Suprapubic skin (tissue), 4 donors: ENCODE results near the gene LRRC32. TPM values are rescaled to one million over a fixed set of nuclear protein-coding genes. Genes with fewer than 3 reads are reported as not detected.
"Not testable (repeated sequence)": the region's sequence is repeated elsewhere in the genome, so short reads cannot be mapped to it uniquely, and the experiment has no call there.

Source experiments
- DNase-seq, 2 donors: peaks; one replicate each; pipeline ENCODE4 v3.0.0-alpha.2; 2019; ENCODE audit warnings: low spot score in 2 of 2
- H3K27ac ChIP-seq: fragments of 200-600 bp; sonication (generic); one replicate; pipeline ENCODE4 v1.5.1; 2019
- H3K27me3 ChIP-seq: fragments of 200-600 bp; sonication (generic); one replicate; pipeline ENCODE4 v1.5.1; 2019
- H3K36me3 ChIP-seq: fragments of 200-600 bp; sonication (generic); one replicate; pipeline ENCODE4 v1.5.1; 2019
- H3K4me1 ChIP-seq: fragments of 200-600 bp; sonication (generic); one replicate; pipeline ENCODE4 v1.5.1; 2019
- H3K4me3 ChIP-seq: fragments of 200-600 bp; sonication (generic); one replicate; pipeline ENCODE4 v1.5.1; 2019; ENCODE audit warnings: mild to moderate bottlenecking
- H3K9me3 ChIP-seq: fragments of 200-600 bp; sonication (generic); one replicate; pipeline ENCODE4 v1.5.1; 2019
- EP300 ChIP-seq: sonication (generic); formaldehyde crosslinking; IDR thresholded peaks from one replicate; pipeline ENCODE4 v1.6.1; 2017; ENCODE audit warnings: antibody characterized with exemption
- POLR2A ChIP-seq, 2 donors: fragments of 450-650 bp; IDR thresholded peaks; one replicate each; pipeline ENCODE4 v1.6.1; 2017; ENCODE audit warnings: antibody characterized with exemption in 2 of 2, mild to moderate bottlenecking in 2 of 2, moderate library complexity in 2 of 2
- POLR2AphosphoS5 ChIP-seq, 3 donors: sonication (generic); formaldehyde crosslinking; IDR thresholded peaks; one replicate each; pipeline ENCODE4 v1.6.1; 2017; ENCODE audit warnings: antibody characterized with exemption in 3 of 3
- WGBS: methylation state at CpG from one replicate; pipeline ENCODE4 v1.1.5; 2018; 5-methylcytosine and 5-hydroxymethylcytosine counted together
- total RNA-seq, 4 donors: library from RNA; depleted of rRNA; stranded (reverse); fragments of >200 nt; gene quantifications; one replicate each; pipeline ENCODE4 v1.1.0, GENCODE V29; 2016
- TF ChIP-seq, protein P1 (sequence below), 2 donors: fragments of 200-600 bp in 1 of 2; fragments of 450-650 bp in 1 of 2; sonication (generic) in 1 of 2; IDR thresholded peaks; one replicate each; pipeline ENCODE4 v1.5.1; 2016 to 2019; ENCODE audit warnings: antibody characterized with exemption in 2 of 2, mild to moderate bottlenecking in 1 of 2, moderate library complexity in 1 of 2

LRRC32 gene
- total RNA-seq, 4 donors from 2014 or later, result 10.4 to 23.2 (median 17.5) TPM

DNA sequence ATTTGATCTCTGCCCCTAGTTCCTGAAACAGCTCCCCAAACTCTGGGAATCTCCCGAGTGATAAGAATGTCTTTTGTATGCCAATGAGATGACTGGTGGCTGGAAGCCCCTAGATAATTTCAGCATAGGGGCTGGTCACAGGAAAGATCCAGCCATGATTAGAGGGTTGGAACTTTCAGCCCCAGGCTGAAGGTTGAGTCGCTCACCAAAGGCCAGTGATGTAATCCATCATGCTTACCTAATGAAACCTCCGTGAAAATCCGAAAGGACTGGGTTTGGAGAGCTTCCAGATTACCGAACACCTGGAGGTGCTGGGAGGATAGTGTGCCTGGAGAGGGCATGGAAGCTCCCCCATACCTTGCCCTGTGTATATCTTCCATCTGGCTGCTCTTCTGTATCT is 26.0 kb downstream of the LRRC32 start:
- H3K27me3 ChIP-seq, result no peaks in the 10 kb centered on the region
- TF ChIP-seq POLR2AphosphoS5 (IDR thresholded peaks at IDR 0.05) (no peak), POLR2A (IDR thresholded peaks at IDR 0.05) (no peak), EP300 (no peak)
- TF ChIP-seq, protein P1, sequence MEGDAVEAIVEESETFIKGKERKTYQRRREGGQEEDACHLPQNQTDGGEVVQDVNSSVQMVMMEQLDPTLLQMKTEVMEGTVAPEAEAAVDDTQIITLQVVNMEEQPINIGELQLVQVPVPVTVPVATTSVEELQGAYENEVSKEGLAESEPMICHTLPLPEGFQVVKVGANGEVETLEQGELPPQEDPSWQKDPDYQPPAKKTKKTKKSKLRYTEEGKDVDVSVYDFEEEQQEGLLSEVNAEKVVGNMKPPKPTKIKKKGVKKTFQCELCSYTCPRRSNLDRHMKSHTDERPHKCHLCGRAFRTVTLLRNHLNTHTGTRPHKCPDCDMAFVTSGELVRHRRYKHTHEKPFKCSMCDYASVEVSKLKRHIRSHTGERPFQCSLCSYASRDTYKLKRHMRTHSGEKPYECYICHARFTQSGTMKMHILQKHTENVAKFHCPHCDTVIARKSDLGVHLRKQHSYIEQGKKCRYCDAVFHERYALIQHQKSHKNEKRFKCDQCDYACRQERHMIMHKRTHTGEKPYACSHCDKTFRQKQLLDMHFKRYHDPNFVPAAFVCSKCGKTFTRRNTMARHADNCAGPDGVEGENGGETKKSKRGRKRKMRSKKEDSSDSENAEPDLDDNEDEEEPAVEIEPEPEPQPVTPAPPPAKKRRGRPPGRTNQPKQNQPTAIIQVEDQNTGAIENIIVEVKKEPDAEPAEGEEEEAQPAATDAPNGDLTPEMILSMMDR (IDR thresholded peaks at IDR 0.05), result no peak
- H3K4me3 ChIP-seq, result no peak overlapping the region
- H3K9me3 ChIP-seq, result peaks cover 10% of the 10 kb centered on the region
- no peak overlapping the region for H3K27ac ChIP-seq
- peak in 1 of 2 donors; percentile 11 for DNase-seq
- WGBS, result 40% methylated on average over 5 of the region's 5 CpGs
- H3K36me3 ChIP-seq, result no peaks in the 10 kb centered on the region
- H3K4me1 ChIP-seq, result no peaks in the 10 kb centered on the region

DNA sequence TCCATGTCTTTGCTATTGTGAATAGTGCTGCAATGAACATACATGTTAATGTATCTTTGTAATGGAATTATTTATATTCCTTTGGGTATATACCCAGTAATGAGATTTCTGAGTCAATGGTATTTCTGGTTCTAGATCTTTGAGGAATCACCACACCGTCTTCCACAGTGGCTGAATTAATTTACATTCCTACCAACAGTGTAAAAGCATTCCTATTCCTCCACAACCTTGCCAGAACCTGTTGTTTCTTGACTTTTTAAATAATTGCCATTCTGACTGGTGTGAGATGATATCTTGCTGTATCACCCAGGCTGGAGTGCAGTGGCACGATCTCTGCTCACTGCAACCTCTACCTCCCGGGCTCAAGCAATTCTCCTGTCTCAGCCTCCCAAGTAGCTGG is 26.8 kb downstream of the LRRC32 start:
- not testable (repeated sequence) for H3K9me3 ChIP-seq, H3K4me3 ChIP-seq, H3K36me3 ChIP-seq, H3K27me3 ChIP-seq, DNase-seq, H3K4me1 ChIP-seq, H3K27ac ChIP-seq
- 55% methylated on average over 3 of the region's 3 CpGs for whole genome bisulfite sequencing

DNA sequence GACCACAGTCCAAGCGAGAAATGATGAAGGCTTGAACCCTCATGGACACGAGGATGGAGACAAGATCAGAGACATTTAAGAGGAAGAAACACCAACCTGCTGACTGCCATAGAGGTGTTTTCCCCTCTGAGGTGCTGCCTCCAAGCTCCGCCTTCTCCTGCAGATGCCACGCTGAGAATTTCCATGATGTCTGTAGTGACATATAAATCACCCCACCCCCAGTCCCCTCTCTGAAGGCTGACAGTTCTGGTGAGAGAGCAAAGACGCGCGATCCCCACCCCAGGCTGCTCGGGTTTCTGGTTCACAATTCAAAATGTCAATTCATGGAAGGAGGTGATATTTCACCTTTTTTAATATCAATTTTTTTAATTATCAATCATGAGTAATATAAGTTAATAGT is 28.2 kb downstream of the LRRC32 start:
- Histone ChIP-seq H3K27ac (no peak overlapping the region), H3K4me3 (no peak overlapping the region), H3K4me1 (no peaks in the 10 kb centered on the region), H3K36me3 (no peaks in the 10 kb centered on the region), H3K9me3 (peaks cover 10% of the 10 kb centered on the region), H3K27me3 (no peaks in the 10 kb centered on the region)
- WGBS, result 68% methylated on average over 8 of the region's 8 CpGs
- no peak for DNase-seq
- TF ChIP-seq EP300, result no peak
- TF ChIP-seq, protein P1 (IDR thresholded peaks at IDR 0.05), result no peak
- no peak for TF ChIP-seq POLR2AphosphoS5 (IDR thresholded peaks at IDR 0.05)
- TF ChIP-seq POLR2A (IDR thresholded peaks at IDR 0.05), result no peak

DNA sequence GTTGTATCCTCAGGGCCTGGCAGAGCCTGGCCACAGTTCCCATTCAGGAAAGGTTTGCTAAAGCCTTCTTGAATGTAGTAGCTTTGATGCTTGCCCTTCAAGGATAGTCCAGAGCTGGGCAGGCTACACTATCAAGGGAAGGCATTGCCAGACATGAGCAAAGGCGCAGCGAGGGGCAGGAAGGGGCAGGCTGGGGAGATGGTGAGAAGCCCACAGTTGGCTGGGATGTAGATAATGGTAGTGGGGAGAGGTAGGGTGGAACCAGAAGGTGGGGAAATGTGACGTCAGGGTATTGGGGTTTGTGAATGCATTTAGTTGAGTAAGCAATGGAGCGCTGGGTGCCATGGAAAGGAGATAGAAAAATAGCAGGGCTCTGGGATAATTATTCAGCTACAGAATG is 28.6 kb downstream of the LRRC32 start:
- no peak for DNase-seq
- peaks cover 8% of the 10 kb centered on the region for H3K9me3 ChIP-seq
- H3K36me3 ChIP-seq, result no peaks in the 10 kb centered on the region
- H3K4me1 ChIP-seq, result no peaks in the 10 kb centered on the region
- no peak overlapping the region for H3K27ac ChIP-seq
- TF ChIP-seq POLR2A (IDR thresholded peaks at IDR 0.05), result no peak
- TF ChIP-seq EP300, result no peak
- no peak for TF ChIP-seq POLR2AphosphoS5 (IDR thresholded peaks at IDR 0.05)
- TF ChIP-seq, protein P1 (IDR thresholded peaks at IDR 0.05), result no peak
- no peak overlapping the region for H3K4me3 ChIP-seq
- 89% methylated on average over 4 of the region's 4 CpGs for WGBS
- no peaks in the 10 kb centered on the region for H3K27me3 ChIP-seq

DNA sequence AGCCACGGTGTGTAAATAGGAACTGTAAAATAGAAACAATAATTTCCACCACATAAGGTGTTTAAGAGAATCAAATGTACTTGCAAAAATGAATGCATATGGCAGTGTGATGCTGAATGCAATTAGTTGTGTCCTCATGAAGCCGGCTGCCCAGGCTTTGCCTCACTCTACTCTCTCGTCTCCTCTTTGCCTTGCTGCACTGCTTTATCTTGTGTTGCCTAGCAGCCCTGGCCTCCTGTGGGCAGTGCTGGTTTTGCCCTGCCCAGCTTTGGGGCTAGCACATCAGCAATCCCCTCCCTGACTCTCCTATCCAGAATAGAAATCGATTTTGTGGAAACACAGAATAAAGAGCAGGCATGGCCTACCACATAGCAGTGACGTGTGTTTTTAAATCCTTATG is 30.0 kb downstream of the LRRC32 start:
- Histone ChIP-seq H3K27me3 (no peaks in the 10 kb centered on the region), H3K27ac (no peak overlapping the region), H3K9me3 (no peaks in the 10 kb centered on the region), H3K4me3 (no peak overlapping the region), H3K36me3 (no peaks in the 10 kb centered on the region), H3K4me1 (no peaks in the 10 kb centered on the region)
- WGBS, result 84% methylated on average over 5 of the region's 5 CpGs
- no peak for DNase-seq
- TF ChIP-seq POLR2A (IDR thresholded peaks at IDR 0.05), result no peak
- TF ChIP-seq EP300, result no peak
- TF ChIP-seq POLR2AphosphoS5 (IDR thresholded peaks at IDR 0.05), result no peak
- TF ChIP-seq, protein P1 (IDR thresholded peaks at IDR 0.05), result no peak

DNA sequence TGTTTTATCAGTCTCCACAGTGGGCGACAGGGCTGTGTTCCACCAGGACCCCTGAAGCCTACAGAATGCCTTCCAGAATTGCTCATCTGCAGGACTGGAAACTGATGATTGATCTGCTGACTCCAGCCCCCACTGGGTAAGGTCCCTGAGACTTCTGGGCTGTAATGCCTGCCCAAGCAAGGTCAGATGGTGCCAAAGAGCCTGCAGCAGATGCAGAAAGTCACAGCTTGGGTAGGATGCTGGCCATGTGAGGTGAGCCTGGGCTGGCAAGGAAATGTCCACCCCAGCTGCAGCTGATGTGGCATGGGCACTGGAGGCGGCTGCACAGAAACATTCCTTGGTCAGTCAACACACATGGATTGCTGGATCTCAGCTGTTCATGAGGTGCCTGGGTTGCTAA is 30.9 kb downstream of the LRRC32 start:
- H3K36me3 ChIP-seq, result no peaks in the 10 kb centered on the region
- H3K9me3 ChIP-seq, result no peaks in the 10 kb centered on the region
- DNase-seq, result no peak
- WGBS, result 70% methylated on average over 1 of the region's 2 CpGs
- no peak overlapping the region for H3K27ac ChIP-seq
- TF ChIP-seq EP300 (no peak), POLR2A (IDR thresholded peaks at IDR 0.05) (no peak), POLR2AphosphoS5 (IDR thresholded peaks at IDR 0.05) (no peak)
- TF ChIP-seq, protein P1 (IDR thresholded peaks at IDR 0.05), result no peak
- no peak overlapping the region for H3K4me3 ChIP-seq
- H3K27me3 ChIP-seq, result no peaks in the 10 kb centered on the region
- H3K4me1 ChIP-seq, result no peaks in the 10 kb centered on the region
